NCI-H2196 treated with DMSO at 0.1 percent for 48 hours (cell line): ENCODE data around the gene RNF123.
"Not testable (repeated sequence)": the region's sequence is repeated elsewhere in the genome, so short reads cannot be mapped to it uniquely, and the experiment has no call there.

Experiments used
- DNase-seq: peaks from one replicate; lab custom pipeline; 2025; ENCODE audit not compliant: unreplicated experiment; lab: John Stamatoyannopoulos, UW

Gene RNF123

DNA sequence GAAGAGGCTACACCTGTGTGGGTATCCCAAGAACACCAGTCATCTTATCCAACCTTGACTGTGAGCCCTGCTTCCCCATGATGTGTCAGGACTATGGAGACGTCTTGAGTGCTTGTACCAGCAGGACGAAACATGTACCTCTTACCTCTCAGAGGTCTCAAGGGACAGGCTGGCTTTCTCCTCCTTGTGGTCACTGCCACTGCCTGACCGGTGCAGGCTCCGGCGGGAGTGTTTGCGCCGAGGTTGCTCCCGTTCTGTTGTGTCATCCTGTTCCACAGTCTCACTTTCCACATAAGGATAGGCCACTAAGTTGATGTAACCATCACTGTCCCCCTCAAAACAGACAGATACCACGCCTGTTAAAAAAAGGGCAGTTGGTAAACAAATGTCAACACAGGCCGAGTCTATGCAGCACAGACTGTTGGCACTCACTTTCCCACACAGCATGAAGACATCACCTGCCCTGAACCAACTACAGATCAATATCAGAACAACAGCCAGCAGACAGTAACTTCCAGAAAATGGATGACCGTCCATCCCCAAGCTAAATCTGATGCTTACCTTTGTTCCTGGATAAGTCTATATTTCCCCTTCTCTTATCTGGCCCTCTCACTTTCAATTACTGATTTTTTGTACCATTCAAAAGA is 48.8 kb downstream of the RNF123 start:
- DNase-seq: no peak

- DNase-seq: no peak
Observed at GRCh38 chr3:49740427-49740826, 51.1 kb downstream of the RNF123 start.

GRCh38 chr3:49745986-49746385 is 56.6 kb downstream of the RNF123 start:
- no peak for DNase-seq

- no peak for DNase-seq
Observed at GRCh38 chr3:49747792-49748480, 58.6 kb downstream of the RNF123 start.

DNA sequence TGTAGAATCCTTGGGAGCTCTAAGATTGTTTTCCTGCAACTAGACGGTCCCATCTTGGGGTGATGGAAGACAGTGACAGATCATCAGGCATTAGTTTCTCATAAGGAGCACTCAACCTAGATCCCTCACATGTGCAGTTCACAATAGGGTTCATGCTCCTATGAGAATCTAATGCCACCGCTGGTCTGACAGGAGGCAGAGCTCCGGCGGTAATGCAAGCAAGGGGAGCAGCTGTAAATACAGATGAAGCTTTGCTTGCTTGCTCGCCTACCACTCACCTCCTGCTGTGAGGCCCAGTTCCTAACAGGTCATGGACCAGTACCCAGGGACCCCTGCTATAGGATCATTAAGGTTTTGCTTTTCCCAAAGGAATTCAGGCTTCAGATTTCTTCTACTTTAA is 59.5 kb downstream of the RNF123 start:
- not testable (repeated sequence) for DNase-seq

GRCh38 chr3:49750056-49750455 is 60.7 kb downstream of the RNF123 start:
- DNase-seq: no peak

DNA sequence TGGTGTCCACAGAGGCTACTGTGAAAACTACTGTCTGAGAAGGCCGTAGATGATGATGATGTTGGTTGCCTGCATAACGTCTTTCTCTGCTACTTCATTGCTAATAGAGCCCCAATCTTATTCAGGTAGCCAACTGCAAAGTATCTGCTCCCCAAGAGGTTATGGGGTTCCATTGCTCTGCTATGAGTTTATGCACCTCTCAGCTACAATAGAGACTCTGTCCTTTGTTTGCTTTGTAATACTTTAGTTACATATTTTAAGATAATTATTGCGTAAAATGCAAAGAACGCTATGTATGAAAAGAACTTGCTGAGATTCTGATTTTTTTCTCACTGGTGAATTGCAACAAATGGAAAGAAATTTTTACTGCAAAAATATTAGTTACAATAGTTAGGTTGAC is 62.1 kb downstream of the RNF123 start:
- no peak for DNase-seq

DNA sequence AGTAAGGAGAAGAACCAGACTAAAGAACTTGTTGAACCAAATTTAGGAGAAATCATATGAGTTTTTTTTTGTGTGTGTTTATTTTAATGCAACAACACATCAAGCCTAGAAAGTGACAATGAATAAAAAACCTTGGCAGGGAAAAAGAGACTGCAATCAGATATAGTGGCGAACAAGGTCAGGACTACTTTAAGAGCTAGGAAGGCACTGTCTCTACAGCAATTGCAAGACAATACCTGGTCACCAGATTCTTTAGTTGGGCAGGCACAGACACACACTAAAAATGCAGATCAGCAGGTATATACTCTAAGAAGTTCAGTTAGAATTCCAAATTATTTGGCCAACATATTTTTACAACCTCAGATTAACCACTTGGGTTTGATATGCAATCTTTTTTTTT is 65.2 kb downstream of the RNF123 start:
- no peak for DNase-seq

DNA sequence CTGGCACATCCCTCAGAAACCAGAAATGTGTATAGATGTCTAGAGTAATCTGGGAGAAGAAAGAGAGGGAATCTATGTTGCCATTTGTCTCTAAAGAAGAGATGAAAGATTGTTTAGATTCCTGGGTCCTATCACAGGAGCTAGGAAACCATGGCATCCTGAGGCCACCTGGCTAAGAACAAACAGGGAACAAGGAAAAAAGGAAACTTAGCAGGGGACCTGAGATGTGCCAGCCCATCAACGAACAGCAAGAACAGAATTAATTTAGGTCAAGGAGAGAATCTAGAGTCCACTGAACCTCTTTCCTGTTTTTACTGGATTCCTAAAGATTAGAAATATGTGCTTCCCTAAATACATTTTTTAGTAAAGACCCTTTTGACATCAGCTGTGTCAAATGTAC is 66.7 kb downstream of the RNF123 start:
- DNase-seq: no peak

- no peak for DNase-seq
Observed at GRCh38 chr3:49757197-49757596, 67.8 kb downstream of the RNF123 start.

GRCh38 chr3:49759226-49759625 is 69.9 kb downstream of the RNF123 start:
- no peak for DNase-seq

DNA sequence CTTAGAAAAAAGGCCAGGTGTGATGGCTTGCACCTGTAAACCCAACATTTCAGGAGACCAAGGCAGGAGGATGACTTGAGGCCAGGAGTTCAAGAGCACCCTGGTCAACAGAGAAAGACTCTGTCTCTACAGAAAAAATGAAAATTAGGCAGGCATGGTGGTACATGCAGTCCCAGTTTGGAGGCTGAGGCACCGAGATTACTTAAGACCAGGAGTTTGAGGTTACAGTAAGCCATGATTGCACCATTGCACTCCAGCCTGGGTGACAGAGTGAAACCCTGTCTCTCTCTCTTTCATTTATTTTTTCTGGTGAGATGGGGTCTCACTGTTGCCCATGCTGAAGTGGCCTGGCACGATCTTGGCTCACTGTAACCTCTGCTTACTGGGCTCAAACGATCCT is 72.3 kb downstream of the RNF123 start:
- no peak for DNase-seq

- DNase-seq: no peak
Observed at GRCh38 chr3:49763981-49764380, 74.6 kb downstream of the RNF123 start.

DNA sequence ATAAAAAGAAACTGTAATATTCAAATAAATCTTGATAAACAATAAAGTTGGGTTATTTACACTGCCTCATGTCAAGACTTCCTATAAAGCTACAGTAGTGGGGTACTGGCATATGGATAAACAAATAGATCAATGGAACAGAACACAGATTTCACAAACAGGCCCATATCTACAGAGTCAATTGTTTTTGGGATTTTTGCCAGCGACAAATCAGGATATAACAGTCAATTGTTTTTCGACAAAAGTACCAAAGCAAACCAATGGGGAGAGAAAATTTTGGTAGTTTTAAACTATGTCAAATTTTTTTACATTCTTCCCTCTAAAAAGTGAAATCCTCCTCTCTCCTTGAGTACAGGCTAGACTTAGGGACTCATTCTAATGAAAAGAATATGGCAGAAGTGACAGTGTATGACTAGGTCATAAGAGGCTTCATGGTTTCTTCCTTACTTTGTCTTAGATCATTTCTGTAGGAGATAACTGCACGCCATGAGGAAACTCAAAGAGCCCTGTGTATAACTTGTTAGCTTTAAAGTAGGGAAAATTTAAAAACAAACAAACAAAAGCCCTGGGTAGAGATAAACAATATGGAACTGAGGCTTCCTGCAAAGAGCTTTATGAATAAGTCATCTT is 80.0 kb downstream of the RNF123 start:
- no peak for DNase-seq

DNA sequence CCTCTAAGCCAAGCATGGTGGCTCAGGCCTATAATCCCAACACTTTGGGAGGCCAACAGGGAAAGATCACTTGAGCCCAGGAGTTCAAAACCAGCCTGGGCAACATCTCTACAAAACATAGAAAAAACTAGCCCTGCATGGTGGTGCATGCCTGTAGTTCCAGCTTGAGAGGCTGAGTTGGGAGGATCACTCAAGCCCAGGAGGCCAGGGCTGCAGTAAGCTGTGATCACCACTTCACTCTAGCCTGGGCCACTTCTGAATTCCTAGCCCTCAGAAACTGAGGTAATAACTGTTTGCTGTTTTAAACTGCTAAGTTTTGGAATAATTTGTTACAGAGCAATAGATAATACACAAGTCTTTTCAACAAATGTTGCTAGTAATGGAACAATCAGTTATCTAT is 80.6 kb downstream of the RNF123 start:
- no peak for DNase-seq
